ENCODE data around the gene SELPLG.

- no peak for TF ChIP-seq CTCF (IDR thresholded peaks at IDR 0.05)
- TF ChIP-seq POLR2A (IDR thresholded peaks at IDR 0.05), result no peak
Observed at GRCh38 chr12:108616941-108617858, 16.5 kb downstream of the SELPLG start.

All from testis (tissue), 2 donors.